LNCaP clone FGC (cell line): ENCODE data around the gene ST3GAL5.
"Not testable (repeated sequence)": the region's sequence is repeated elsewhere in the genome, so short reads cannot be mapped to it uniquely, and the experiment has no call there.

Source experiments
- DNase-seq: peaks from one replicate; pipeline ENCODE4 v3.0.0-alpha.2; 2011; ENCODE audit warnings: low read depth
- H3K4me3 ChIP-seq: 2 replicates; pipeline ENCODE4 v1.5.1; 2011; ENCODE audit warnings: mild to moderate bottlenecking, low read depth, low read length, control low read depth
- CTCF ChIP-seq: IDR thresholded peaks from 2 replicates; pipeline ENCODE4 v1.5.1; 2012; ENCODE audit warnings: mild to moderate bottlenecking; ENCODE audit not compliant: control insufficient read depth, insufficient read depth; ENCODE audit errors: extremely low read depth

The ST3GAL5 gene

GRCh38 chr2:85901155-85901554, 12.4 kb upstream of the ST3GAL5 start:
- TF ChIP-seq CTCF: no peak
- H3K4me3 ChIP-seq: no peak overlapping the region
- DNase-seq: no peak

- H3K4me3 ChIP-seq: no peak overlapping the region
- DNase-seq: no peak
- TF ChIP-seq CTCF: no peak
Observed at GRCh38 chr2:85900366-85900765, 11.6 kb upstream of the ST3GAL5 start.

- H3K4me3 ChIP-seq: no peak overlapping the region
- TF ChIP-seq CTCF: no peak
- no peak for DNase-seq
Observed at GRCh38 chr2:85899849-85900248, 11.1 kb upstream of the ST3GAL5 start.

GRCh38 chr2:85899284-85899683, 10.5 kb upstream of the ST3GAL5 start:
- H3K4me3 ChIP-seq: no peak overlapping the region
- DNase-seq: no peak
- no peak for TF ChIP-seq CTCF

DNA sequence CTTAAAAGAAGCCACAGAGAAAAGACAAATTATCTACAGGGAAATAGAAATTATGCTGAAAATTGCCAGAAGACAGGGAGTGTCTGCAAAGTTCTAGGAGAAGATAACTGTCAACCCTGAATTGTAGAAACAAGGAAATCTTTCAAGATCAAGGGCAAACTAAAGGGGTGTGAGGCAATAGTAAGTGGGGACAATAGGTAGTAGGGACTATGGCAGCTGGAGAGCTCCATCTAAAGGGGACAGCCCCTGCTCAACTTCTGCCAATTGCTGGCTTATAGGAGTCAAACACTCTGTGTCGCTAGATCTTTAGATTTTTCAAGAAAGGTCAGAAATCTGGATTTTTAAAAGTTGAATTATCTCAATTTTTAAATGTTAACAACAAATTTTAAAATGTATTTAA, 10.1 kb upstream of the ST3GAL5 start:
- no peak overlapping the region for H3K4me3 ChIP-seq
- DNase-seq: no peak
- no peak for TF ChIP-seq CTCF

DNA sequence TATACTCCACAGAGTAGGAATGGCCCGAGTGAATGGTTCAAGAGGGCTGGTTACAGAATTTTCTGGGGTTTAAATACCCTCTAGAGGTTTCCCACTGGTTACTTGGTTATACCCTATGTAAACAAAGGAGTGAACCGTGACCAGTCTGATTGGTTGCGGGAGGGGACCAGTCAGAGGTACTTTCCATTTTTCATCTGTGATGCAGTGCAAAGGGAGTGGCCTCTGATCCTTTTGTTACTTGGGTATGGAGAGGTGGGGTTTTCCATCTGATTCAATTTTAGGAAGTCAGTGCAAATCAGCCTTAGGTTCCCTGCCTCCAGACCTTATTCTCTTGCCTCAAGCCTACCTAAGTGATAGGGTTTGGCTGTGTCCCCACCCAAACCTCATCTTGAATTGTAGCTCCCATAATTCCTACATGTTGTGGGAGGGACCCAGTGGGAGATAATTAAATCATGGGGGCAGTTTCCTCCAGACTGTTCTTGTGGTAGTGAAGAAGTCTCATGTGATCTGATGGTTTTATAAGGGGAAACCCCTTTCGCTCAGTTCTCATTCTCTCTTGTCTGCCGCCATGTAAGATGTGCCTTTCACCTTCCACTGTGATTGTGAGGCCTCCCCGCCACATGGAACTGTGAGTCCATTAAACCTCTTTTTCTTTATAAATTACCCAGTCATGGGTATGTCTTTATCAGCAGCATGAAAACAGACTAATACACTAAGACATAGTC, 5.9 kb upstream of the ST3GAL5 start:
- DNase-seq, H3K4me3 ChIP-seq: not testable (repeated sequence)

DNA sequence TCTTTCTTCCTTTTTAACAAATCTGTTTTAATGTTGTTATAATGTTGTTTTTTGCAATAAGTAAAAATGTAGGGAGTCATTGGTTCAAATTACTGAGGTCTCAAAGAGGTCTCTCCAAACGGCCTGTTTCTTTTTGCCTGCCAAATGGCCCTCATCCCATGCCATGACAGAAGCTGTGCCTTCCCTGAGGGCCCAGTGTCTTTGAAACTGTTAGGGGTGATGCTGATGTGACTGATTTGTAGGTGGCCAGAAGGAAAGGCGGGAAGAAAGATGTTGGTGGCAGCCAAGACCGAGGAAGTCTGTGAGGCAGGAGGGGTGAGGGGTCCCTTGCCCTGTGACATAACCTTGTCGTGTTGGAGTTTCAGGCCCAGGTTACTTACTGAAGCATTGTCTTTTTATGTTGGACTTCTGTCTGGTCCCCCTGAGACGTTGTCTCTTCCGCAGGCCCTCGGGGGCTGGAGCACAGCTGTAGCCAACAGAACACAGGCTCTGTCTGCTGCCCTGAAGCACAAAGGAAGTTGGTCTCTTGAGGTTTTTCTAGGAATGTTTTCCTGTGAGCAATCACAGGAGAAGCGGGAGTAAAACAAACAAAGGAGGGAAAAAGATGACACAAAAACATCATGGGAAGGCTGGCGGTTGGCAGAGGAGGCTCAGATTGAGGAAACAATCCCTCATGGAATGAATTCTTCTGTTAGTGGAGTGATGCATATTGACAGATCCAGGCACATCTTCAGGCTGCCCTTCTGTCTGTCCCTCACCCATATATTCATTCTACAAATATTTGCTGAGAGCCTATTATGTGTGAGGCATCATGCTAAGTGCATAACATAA, 4.9 kb upstream of the ST3GAL5 start:
- no peak for TF ChIP-seq CTCF
- DNase-seq: no peak
- H3K4me3 ChIP-seq: no peak overlapping the region
